Epithelial cell of esophagus (primary cell): ENCODE measurements around the gene GRIA1.

Experiments used
- DNase-seq: peaks from one replicate; pipeline ENCODE4 v3.0.0; 2010; ENCODE audit warnings: low read depth
- H3K4me3 ChIP-seq: 2 replicates; pipeline ENCODE4 v1.5.1; 2011; ENCODE audit warnings: mild to moderate bottlenecking, low read length, control low read depth
- TF ChIP-seq, protein P1 (sequence below): IDR thresholded peaks from 2 replicates; pipeline ENCODE4 v1.5.1; 2011; ENCODE audit warnings: low read depth, mild to moderate bottlenecking, low read length, control low read depth, inconsistent platforms; ENCODE audit not compliant: insufficient read depth; ENCODE audit errors: missing control alignments

Gene GRIA1

DNA sequence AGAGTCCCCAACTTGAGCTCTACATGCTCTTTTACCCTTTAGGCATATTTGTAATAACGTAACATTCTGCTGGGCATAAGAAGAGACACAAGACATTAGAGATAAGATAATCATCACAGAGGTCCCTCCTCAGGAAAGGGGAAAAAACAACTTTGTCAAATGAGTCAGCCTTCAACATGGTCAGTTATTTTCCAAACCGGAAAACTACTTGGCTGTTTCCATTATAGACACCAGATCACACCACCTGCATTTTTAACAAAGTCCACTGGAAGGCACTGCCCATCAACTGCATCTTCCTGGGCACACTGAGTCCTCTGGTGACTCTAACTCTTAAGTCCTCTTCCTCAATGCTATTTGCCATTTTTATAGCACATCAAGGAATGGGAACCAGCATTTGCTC is 326.4 kb downstream of the GRIA1 start:
- TF ChIP-seq, protein P1, sequence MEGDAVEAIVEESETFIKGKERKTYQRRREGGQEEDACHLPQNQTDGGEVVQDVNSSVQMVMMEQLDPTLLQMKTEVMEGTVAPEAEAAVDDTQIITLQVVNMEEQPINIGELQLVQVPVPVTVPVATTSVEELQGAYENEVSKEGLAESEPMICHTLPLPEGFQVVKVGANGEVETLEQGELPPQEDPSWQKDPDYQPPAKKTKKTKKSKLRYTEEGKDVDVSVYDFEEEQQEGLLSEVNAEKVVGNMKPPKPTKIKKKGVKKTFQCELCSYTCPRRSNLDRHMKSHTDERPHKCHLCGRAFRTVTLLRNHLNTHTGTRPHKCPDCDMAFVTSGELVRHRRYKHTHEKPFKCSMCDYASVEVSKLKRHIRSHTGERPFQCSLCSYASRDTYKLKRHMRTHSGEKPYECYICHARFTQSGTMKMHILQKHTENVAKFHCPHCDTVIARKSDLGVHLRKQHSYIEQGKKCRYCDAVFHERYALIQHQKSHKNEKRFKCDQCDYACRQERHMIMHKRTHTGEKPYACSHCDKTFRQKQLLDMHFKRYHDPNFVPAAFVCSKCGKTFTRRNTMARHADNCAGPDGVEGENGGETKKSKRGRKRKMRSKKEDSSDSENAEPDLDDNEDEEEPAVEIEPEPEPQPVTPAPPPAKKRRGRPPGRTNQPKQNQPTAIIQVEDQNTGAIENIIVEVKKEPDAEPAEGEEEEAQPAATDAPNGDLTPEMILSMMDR = no peak
- DNase-seq = no peak
- H3K4me3 ChIP-seq = no peak overlapping the region

DNA sequence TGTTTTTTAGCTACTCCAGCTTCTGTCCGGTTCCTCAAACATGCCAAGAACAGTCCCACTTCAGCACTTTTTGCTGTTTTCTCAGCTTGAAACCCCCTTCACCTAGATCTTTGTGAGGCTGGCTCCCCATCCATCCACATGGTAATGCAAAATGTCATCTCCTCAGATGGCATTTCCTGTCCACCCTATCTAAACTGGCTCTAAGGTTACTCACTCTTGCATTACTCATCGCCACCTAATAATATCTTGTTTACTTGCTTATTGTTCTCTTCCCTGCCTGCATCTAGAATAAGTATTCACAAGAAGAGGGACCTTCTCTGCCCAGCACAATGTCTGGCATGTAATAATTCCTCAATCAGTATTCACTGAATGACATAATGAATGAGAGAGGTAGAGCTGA is 328.2 kb downstream of the GRIA1 start:
- TF ChIP-seq, protein P1 = no peak
- peak; percentile 62 for DNase-seq
- no peak overlapping the region for H3K4me3 ChIP-seq

DNA sequence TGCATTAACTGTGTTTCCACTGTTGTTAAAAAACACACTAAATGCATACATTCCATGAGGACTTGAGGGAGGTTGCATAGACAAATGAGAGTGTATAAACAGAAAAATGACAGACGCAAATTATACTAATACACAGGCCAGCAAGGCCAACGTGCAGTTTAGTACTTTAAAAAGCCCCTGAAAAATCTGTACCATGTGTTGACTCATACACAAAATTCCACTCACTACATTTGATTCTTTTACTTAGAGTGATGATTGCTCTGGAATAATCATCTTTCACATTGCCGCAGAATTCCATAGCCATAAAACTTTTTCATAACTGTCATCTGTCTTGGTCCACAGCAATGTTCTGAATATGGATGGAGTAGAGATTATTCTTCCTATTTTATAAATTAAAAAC is 332.6 kb downstream of the GRIA1 start:
- H3K4me3 ChIP-seq = no peak overlapping the region
- no peak for DNase-seq
- TF ChIP-seq, protein P1 = no peak

DNA sequence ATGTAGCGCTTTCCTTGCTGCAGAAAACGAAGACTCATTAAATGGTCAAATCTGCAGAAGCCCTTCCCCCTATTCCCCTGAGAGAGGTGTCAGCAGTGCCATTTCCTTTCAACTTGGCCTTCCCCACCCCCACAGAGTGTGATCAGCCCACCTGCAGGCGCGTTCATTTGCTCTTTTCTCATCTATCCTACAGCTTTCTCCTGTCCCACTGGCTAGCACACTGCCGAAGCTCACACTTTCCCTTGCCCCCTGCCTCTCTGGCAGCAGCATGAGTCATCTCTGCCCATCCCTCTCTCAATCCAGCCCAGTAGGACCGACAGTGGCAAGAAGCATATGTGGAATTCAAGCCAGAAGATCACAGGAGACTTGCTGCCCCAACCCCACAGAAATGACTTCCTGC is 334.4 kb downstream of the GRIA1 start:
- TF ChIP-seq, protein P1 = no peak
- H3K4me3 ChIP-seq = no peak overlapping the region
- no peak for DNase-seq

DNA sequence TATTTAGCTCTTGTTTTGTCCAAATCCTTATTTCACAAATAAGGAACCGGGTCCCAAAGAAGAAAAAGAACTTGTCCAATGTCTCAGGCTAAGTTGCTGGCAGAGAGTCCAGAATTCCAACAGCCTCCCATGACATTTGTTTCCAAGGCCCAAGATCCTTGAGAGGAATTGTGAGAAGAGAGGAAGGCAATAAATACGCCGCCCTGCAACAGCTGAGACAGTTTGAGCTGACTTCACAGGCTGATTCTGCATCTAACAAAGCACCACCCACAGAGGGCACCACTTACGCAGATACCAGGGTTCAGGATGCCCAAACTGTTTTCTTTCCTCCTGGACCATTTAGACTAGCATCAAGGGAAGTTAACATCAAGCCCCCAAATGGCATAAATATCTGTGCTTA is 336.9 kb downstream of the GRIA1 start:
- DNase-seq = no peak
- TF ChIP-seq, protein P1 = no peak
- no peak overlapping the region for H3K4me3 ChIP-seq

DNA sequence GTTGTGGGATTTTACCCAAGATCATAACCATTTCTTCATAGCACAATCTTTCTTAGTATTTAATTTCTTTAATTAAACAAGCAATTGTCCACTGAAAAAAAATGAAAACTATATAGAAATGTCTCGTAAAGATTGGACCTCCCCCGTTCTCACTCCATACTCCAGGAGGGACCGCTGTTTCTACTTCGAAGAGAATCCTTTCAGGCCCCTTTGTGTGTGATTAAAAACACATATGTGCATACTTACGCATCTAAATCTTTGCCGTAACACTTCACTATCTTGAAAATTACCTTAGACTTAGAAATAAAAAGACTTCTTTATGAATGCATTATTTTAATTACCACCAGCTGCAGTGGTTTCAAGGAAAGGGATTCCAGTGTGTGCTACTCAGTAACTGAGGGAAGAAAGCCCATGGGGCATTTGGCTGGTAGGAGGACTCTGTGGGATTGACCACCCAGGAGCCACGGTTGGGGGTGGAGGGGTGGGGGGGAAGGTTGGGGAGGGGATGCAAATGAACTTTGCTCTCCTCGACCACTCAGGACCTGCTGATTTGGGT is 339.1 kb downstream of the GRIA1 start:
- no peak overlapping the region for H3K4me3 ChIP-seq
- no peak for DNase-seq
- TF ChIP-seq, protein P1 = no peak

DNA sequence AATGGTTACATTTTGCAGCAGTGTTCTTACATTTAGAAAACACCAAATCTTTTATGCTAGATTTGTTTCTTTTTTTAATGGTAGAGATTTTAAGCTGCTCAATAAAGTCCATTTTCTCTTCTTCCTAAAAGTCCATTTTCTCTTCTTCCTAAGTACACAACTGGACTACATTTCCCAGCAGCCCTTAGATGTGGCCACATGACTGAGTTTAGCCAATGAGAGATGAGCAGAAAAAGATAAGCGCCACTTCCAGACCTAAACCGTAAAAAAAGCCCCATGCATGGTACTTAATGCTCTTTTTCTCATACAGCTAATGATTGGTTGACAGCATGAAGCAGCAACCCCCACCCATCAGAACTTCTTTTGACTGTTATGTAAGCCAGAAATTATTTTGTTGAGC is 341.5 kb downstream of the GRIA1 start:
- no peak overlapping the region for H3K4me3 ChIP-seq
- TF ChIP-seq, protein P1 = no peak
- peak; percentile 30 for DNase-seq
